ENCODE results near the gene ANKRD34A. TPM values are rescaled to one million over a fixed set of nuclear protein-coding genes. Genes with fewer than 3 reads are reported as not detected.

ANKRD34A gene
- total and polyA plus RNA-seq, 7 donors, result 0.33 to 1.9 (median 0.71) TPM; not detected in 2

DNA sequence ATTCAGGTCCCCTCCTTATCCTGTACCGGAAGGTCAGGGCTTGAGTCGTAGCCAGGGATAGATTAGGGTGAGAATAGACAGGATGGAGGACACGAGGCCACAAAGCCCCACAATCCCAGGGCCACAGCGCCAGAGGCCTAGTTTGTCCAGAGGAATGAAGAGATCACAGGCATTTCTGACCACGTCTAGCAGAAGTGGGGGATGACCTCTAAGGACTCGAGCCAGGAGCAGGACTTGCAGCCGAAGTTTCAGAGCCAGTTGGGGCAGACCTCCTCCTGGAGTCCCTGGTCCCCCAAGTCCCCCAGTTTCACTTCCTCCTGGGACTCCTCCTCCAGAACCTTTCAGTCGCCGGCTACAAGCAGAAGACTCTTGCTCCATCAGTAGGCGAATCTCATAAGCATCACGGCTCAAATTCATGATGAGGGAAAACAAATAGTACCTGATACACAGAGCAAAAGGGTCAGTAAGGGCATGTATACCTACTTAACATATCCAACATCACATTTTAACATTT lies 52.2 kb downstream of the ANKRD34A start:
- intact Hi-C loops (cut with DNase I), result loop anchor here (5.0 kb wide), 2 partner anchors 65 to 100 kb away; partner anchors contain the start of gene NUDT17
- Histone ChIP-seq H3K4me3 (no peak overlapping the region), H3K4me1 (peaks cover 0 to 14% (median 11%) of the 10 kb centered on the region in 4 donors), H3K27me3 (no peaks in the 10 kb centered on the region), H3K9me3 (no peaks in the 10 kb centered on the region), H3K27ac (no peak overlapping the region), H3K36me3 (peaks cover 3 to 66% (median 11%) of the 10 kb centered on the region in 4 donors)
- 84 to 86% methylated on average over 11 of the region's 11 CpGs for WGBS, 2 donors
- no peak for TF ChIP-seq POLR2AphosphoS5 (IDR thresholded peaks at IDR 0.05)
- TF ChIP-seq EP300 (IDR thresholded peaks at IDR 0.05), result no peak
- no peak for TF ChIP-seq POLR2A (IDR thresholded peaks at IDR 0.05)
- TF ChIP-seq, protein P1, sequence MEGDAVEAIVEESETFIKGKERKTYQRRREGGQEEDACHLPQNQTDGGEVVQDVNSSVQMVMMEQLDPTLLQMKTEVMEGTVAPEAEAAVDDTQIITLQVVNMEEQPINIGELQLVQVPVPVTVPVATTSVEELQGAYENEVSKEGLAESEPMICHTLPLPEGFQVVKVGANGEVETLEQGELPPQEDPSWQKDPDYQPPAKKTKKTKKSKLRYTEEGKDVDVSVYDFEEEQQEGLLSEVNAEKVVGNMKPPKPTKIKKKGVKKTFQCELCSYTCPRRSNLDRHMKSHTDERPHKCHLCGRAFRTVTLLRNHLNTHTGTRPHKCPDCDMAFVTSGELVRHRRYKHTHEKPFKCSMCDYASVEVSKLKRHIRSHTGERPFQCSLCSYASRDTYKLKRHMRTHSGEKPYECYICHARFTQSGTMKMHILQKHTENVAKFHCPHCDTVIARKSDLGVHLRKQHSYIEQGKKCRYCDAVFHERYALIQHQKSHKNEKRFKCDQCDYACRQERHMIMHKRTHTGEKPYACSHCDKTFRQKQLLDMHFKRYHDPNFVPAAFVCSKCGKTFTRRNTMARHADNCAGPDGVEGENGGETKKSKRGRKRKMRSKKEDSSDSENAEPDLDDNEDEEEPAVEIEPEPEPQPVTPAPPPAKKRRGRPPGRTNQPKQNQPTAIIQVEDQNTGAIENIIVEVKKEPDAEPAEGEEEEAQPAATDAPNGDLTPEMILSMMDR (IDR thresholded peaks at IDR 0.05), result no peak
- no peak for DNase-seq

Other genes with a start within 250 kb of the ANKRD34A start
- not detected for gene CD160, start 245.1 kb downstream of the ANKRD34A start, total RNA-seq
- under 1 TPM in 2 of 3 donors, not detected in 1; 0.31 to 0.60 TPM for gene CD160, start 245.1 kb downstream of the ANKRD34A start, polyA plus RNA-seq
- 10 to 100 TPM; 16.6 to 41.8 (median 23.1) TPM for gene RNF115, start 140.5 kb downstream of the ANKRD34A start, total RNA-seq
- 1 to 10 TPM; 3.0 to 4.7 (median 3.0) TPM for gene RNF115, start 140.5 kb downstream of the ANKRD34A start, polyA plus RNA-seq
- 10 to 100 TPM; 18.3 to 37.7 (median 26.9) TPM for gene POLR3C, start 140.4 kb downstream of the ANKRD34A start, total RNA-seq
- gene POLR3C, start 140.4 kb downstream of the ANKRD34A start, polyA plus RNA-seq, result 10 to 100 TPM in 2 of 3 donors, 1 to 10 TPM in 1; 9.0 to 16.1 (median 12.6) TPM
- gene NUDT17, start 118.9 kb downstream of the ANKRD34A start, total RNA-seq, result 1 to 10 TPM; 1.6 to 9.1 (median 2.8) TPM
- gene NUDT17, start 118.9 kb downstream of the ANKRD34A start, polyA plus RNA-seq, result 1 to 10 TPM in 2 of 3 donors, not detected in 1; 1.2 to 2.0 TPM
- 10 to 100 TPM; 17.5 to 37.9 (median 21.7) TPM for gene PIAS3, start 105.5 kb downstream of the ANKRD34A start, total RNA-seq
- 10 to 100 TPM in 1 of 3 donors, 1 to 10 TPM in 2; 5.4 to 13.8 (median 5.5) TPM for gene PIAS3, start 105.5 kb downstream of the ANKRD34A start, polyA plus RNA-seq
- 10 to 100 TPM in 1 of 4 donors, 1 to 10 TPM in 3; 5.2 to 13.8 (median 8.3) TPM for gene ANKRD35, start 78.7 kb downstream of the ANKRD34A start, total RNA-seq
- gene ANKRD35, start 78.7 kb downstream of the ANKRD34A start, polyA plus RNA-seq, result 1 to 10 TPM in 2 of 3 donors, under 1 TPM in 1; 0.46 to 2.1 (median 1.8) TPM
- 1 to 10 TPM; 2.5 to 7.4 (median 3.0) TPM for gene ITGA10, start 54.5 kb downstream of the ANKRD34A start, total RNA-seq
- 1 to 10 TPM in 1 of 3 donors, under 1 TPM in 1, not detected in 1; 0.23 to 1.1 TPM for gene ITGA10, start 54.5 kb downstream of the ANKRD34A start, polyA plus RNA-seq
- gene PEX11B, start 45.9 kb downstream of the ANKRD34A start, total RNA-seq, result 10 to 100 TPM; 20.2 to 22.5 (median 20.6) TPM
- 10 to 100 TPM; 28.6 to 41.8 (median 33.6) TPM for gene PEX11B, start 45.9 kb downstream of the ANKRD34A start, polyA plus RNA-seq
- gene RBM8A, start 37.1 kb downstream of the ANKRD34A start, total RNA-seq, result 100 to 1,000 TPM in 1 of 4 donors, 10 to 100 TPM in 3; 77.8 to 102 (median 96.8) TPM
- 100 to 1,000 TPM in 2 of 3 donors, 10 to 100 TPM in 1; 87.1 to 138 (median 101) TPM for gene RBM8A, start 37.1 kb downstream of the ANKRD34A start, polyA plus RNA-seq
- 10 to 100 TPM; 26.9 to 42.5 (median 36.0) TPM for gene LIX1L, start 6.6 kb downstream of the ANKRD34A start, total RNA-seq
- 1 to 10 TPM; 1.4 to 8.7 (median 3.0) TPM for gene LIX1L, start 6.6 kb downstream of the ANKRD34A start, polyA plus RNA-seq
- 10 to 100 TPM; 23.1 to 32.8 (median 27.4) TPM for gene POLR3GL, start 115 bp upstream of the ANKRD34A start, total RNA-seq
- 10 to 100 TPM; 35.9 to 47.4 (median 40.9) TPM for gene POLR3GL, start 115 bp upstream of the ANKRD34A start, polyA plus RNA-seq
- gene TXNIP, start 32.0 kb upstream of the ANKRD34A start, total RNA-seq, result 1,000 to 10,000 TPM; 1,623 to 4,609 (median 1,842) TPM
- gene TXNIP, start 32.0 kb upstream of the ANKRD34A start, polyA plus RNA-seq, result 100 to 1,000 TPM; 326 to 783 (median 548) TPM
- gene HJV, start 57.2 kb upstream of the ANKRD34A start, total RNA-seq, result not detected
- not detected for gene HJV, start 57.2 kb upstream of the ANKRD34A start, polyA plus RNA-seq
- gene NBPF10, start 180.2 kb upstream of the ANKRD34A start, total RNA-seq, result 1 to 10 TPM in 2 of 4 donors, under 1 TPM in 2; 0.55 to 2.4 (median 0.93) TPM
- gene NBPF10, start 180.2 kb upstream of the ANKRD34A start, polyA plus RNA-seq, result 1 to 10 TPM in 1 of 3 donors, under 1 TPM in 2; 0.46 to 1.0 (median 0.60) TPM